Endothelial cell (in vitro differentiated cells): ENCODE results near the gene PLCL2. TPM values are rescaled to one million over a fixed set of nuclear protein-coding genes. Genes with fewer than 3 reads are reported as not detected.
"Not testable (repeated sequence)": the region's sequence is repeated elsewhere in the genome, so short reads cannot be mapped to it uniquely, and the experiment has no call there.

ENCODE experiments used
- DNase-seq: peaks from one replicate; pipeline ENCODE4 v3.0.0; 2021; ENCODE audit warnings: low spot score
- H3K27ac Mint-ChIP-seq: one replicate; pipeline ENCODE4 v1.8.0; 2021; ENCODE audit warnings: mixed read lengths, inconsistent platforms; ENCODE audit not compliant: unreplicated experiment
- H3K27me3 Mint-ChIP-seq: one replicate; pipeline ENCODE4 v1.8.0; 2021; ENCODE audit warnings: mild to moderate bottlenecking, moderate library complexity, mixed read lengths, inconsistent platforms; ENCODE audit not compliant: unreplicated experiment
- H3K36me3 Mint-ChIP-seq: one replicate; pipeline ENCODE4 v1.8.0; 2021; ENCODE audit warnings: mild to moderate bottlenecking, low read depth, mixed read lengths, inconsistent platforms; ENCODE audit not compliant: unreplicated experiment
- H3K4me1 Mint-ChIP-seq: one replicate; pipeline ENCODE4 v1.8.0; 2021; ENCODE audit warnings: mild to moderate bottlenecking, mixed read lengths, inconsistent platforms; ENCODE audit not compliant: unreplicated experiment
- H3K4me3 Mint-ChIP-seq: one replicate; pipeline ENCODE4 v1.8.0; 2021; ENCODE audit warnings: mild to moderate bottlenecking, mixed read lengths, inconsistent platforms; ENCODE audit not compliant: unreplicated experiment
- H3K9me3 Mint-ChIP-seq: one replicate; pipeline ENCODE4 v1.8.0; 2021; ENCODE audit warnings: mixed read lengths, inconsistent platforms; ENCODE audit not compliant: unreplicated experiment
- CTCF ChIP-seq: fragments of 200-600 bp; sonication (generic); IDR thresholded peaks from one replicate; pipeline ENCODE4 v1.5.0; 2021; ENCODE audit warnings: antibody characterized with exemption; ENCODE audit not compliant: unreplicated experiment
- total RNA-seq: library from RNA; stranded (reverse); fragmentation: NEBNext Ultra II Directional; extraction: Animal tissue kit (Norgen Biotek cat#: 25700); gene quantifications from one replicate; pipeline ENCODE4 v1.2.1, GENCODE V29; 2021; ENCODE audit not compliant: unreplicated experiment

Gene PLCL2
- total RNA-seq, 1 donor from 2014 or later: 18.8 TPM

- no peaks in the 10 kb centered on the region for H3K36me3 Mint-ChIP-seq
- H3K4me1 Mint-ChIP-seq: no peaks in the 10 kb centered on the region
- H3K9me3 Mint-ChIP-seq: no peaks in the 10 kb centered on the region
- H3K27me3 Mint-ChIP-seq: no peaks in the 10 kb centered on the region
- no peak for DNase-seq
- no peak for TF ChIP-seq CTCF
- H3K27ac Mint-ChIP-seq: no peak overlapping the region
- H3K4me3 Mint-ChIP-seq: no peak overlapping the region
Measured at GRCh38 chr3:17094551-17094950, 209.8 kb downstream of the PLCL2 start.

GRCh38 chr3:17103579-17103978 is 218.8 kb downstream of the PLCL2 start:
- Mint-ChIP-seq H3K9me3 (no peaks in the 10 kb centered on the region), H3K27ac (no peak overlapping the region), H3K27me3 (no peaks in the 10 kb centered on the region), H3K36me3 (no peaks in the 10 kb centered on the region), H3K4me1 (no peaks in the 10 kb centered on the region), H3K4me3 (no peak overlapping the region)
- TF ChIP-seq CTCF: no peak
- no peak for DNase-seq

- H3K27me3 Mint-ChIP-seq, H3K9me3 Mint-ChIP-seq, H3K27ac Mint-ChIP-seq, DNase-seq, H3K36me3 Mint-ChIP-seq, H3K4me1 Mint-ChIP-seq, H3K4me3 Mint-ChIP-seq: not testable (repeated sequence)
Measured at GRCh38 chr3:17106801-17107200, 222.0 kb downstream of the PLCL2 start.

GRCh38 chr3:17110660-17111396 is 226.1 kb downstream of the PLCL2 start:
- H3K27ac Mint-ChIP-seq: no peak overlapping the region
- TF ChIP-seq CTCF: no peak
- no peaks in the 10 kb centered on the region for H3K9me3 Mint-ChIP-seq
- DNase-seq: no peak
- H3K27me3 Mint-ChIP-seq: no peaks in the 10 kb centered on the region
- H3K4me1 Mint-ChIP-seq: no peaks in the 10 kb centered on the region
- no peak overlapping the region for H3K4me3 Mint-ChIP-seq
- H3K36me3 Mint-ChIP-seq: no peaks in the 10 kb centered on the region

GRCh38 chr3:17111586-17111985 is 226.8 kb downstream of the PLCL2 start:
- DNase-seq: no peak
- TF ChIP-seq CTCF: no peak
- H3K36me3 Mint-ChIP-seq: no peaks in the 10 kb centered on the region
- H3K27me3 Mint-ChIP-seq: no peaks in the 10 kb centered on the region
- no peak overlapping the region for H3K27ac Mint-ChIP-seq
- H3K9me3 Mint-ChIP-seq: no peaks in the 10 kb centered on the region
- no peaks in the 10 kb centered on the region for H3K4me1 Mint-ChIP-seq
- H3K4me3 Mint-ChIP-seq: no peak overlapping the region
